Activated CD4-positive, alpha-beta T cell treated with anti-CD3 and anti-CD28 coated beads for 36 hours (primary cell): ENCODE measurements around the gene AKTIP. TPM values are rescaled to one million over a fixed set of nuclear protein-coding genes. Genes with fewer than 3 reads are reported as not detected.
"Not testable (repeated sequence)": the region's sequence is repeated elsewhere in the genome, so short reads cannot be mapped to it uniquely, and the experiment has no call there.

Experiments used
- ATAC-seq: fragments of 200-7000 bp; cut with Tn5 transposase; one replicate; pipeline ENCODE4 v1.10.0; 2021; ENCODE audit warnings: mild to moderate bottlenecking, moderate library complexity
- CTCF ChIA-PET: fragments of 350-600 bp; sonication (Branson Sonifier 250); formaldehyde crosslinking; loops from one replicate; lab custom pipeline; 2021; ENCODE audit warnings: antibody characterized with exemption; lab: Charles Lee
- POLR2A ChIA-PET: fragments of 350-600 bp; sonication (Branson Sonifier 250); formaldehyde crosslinking; loops from one replicate; lab custom pipeline; 2021; ENCODE audit warnings: antibody characterized with exemption, inconsistent platforms; lab: Charles Lee
- DNase-seq: peaks from one replicate; pipeline ENCODE4 v3.0.0-alpha.2; 2020
- H3K27ac Mint-ChIP-seq: one replicate; pipeline ENCODE4 v1.8.0; 2021; ENCODE audit warnings: mixed read lengths
- H3K27me3 Mint-ChIP-seq: one replicate; pipeline ENCODE4 v1.8.0; 2021; ENCODE audit warnings: mixed read lengths
- H3K36me3 Mint-ChIP-seq: one replicate; pipeline ENCODE4 v1.8.0; 2021; ENCODE audit warnings: low read depth, mixed read lengths
- H3K4me1 Mint-ChIP-seq: one replicate; pipeline ENCODE4 v1.8.0; 2021; ENCODE audit warnings: mixed read lengths
- H3K4me3 Mint-ChIP-seq: one replicate; pipeline ENCODE4 v1.8.0; 2021; ENCODE audit warnings: mild to moderate bottlenecking, moderate library complexity, mixed read lengths
- H3K9me3 Mint-ChIP-seq: one replicate; pipeline ENCODE4 v1.8.0; 2021; ENCODE audit warnings: low read depth, mixed read lengths
- intact Hi-C, 2 experiments: fragments of 100-400 bp; cut with DNase I in 1 of 2; cut with micrococcal nuclease in 1 of 2; formaldehyde crosslinking; loops; one replicate each; pipeline versions ENCODE4 v1.14.2 to v1.15.1; 2022 to 2024; cut with DNase I, micrococcal nuclease
- total RNA-seq, 2 experiments: library from RNA; stranded (reverse); gene quantifications; one replicate each; pipeline ENCODE4 v1.2.3, GENCODE V29; 2021

Gene AKTIP
- total RNA-seq, 2 experiments from 2014 or later, result 22.7 to 25.9 TPM

GRCh38 chr16:53515811-53516210 lies 12.8 kb upstream of the AKTIP start:
- H3K27ac Mint-ChIP-seq, result no peak overlapping the region
- H3K27me3 Mint-ChIP-seq, result no peaks in the 10 kb centered on the region
- intact Hi-C loops, result no loop called here
- DNase-seq, result no peak
- POLR2A ChIA-PET, result interaction anchor here (0.6 kb wide), 1 partner anchor 180 kb away, joined by 3 read pairs; no protein-coding TSS in a partner anchor
- peaks cover 47% of the 10 kb centered on the region for H3K4me1 Mint-ChIP-seq
- H3K9me3 Mint-ChIP-seq, result no peaks in the 10 kb centered on the region
- ATAC-seq, result no peak
- CTCF ChIA-PET, result interaction anchor here (0.6 to 1.5 kb wide), 3 partner anchors 9 to 62 kb away, joined by 3 to 5 read pairs (median 5); no protein-coding TSS in a partner anchor
- H3K4me3 Mint-ChIP-seq, result no peak overlapping the region
- no peaks in the 10 kb centered on the region for H3K36me3 Mint-ChIP-seq

GRCh38 chr16:53515259-53515658 lies 12.2 kb upstream of the AKTIP start:
- no peak for DNase-seq
- intact Hi-C loops, result no loop called here
- H3K36me3 Mint-ChIP-seq, result no peaks in the 10 kb centered on the region
- ChIA-PET CTCF (no interaction called here), POLR2A (no interaction called here)
- no peak overlapping the region for H3K4me3 Mint-ChIP-seq
- ATAC-seq, result no peak
- H3K27me3 Mint-ChIP-seq, result no peaks in the 10 kb centered on the region
- H3K27ac Mint-ChIP-seq, result no peak overlapping the region
- H3K9me3 Mint-ChIP-seq, result no peaks in the 10 kb centered on the region
- H3K4me1 Mint-ChIP-seq, result peaks cover 52% of the 10 kb centered on the region

GRCh38 chr16:53512795-53513194 lies 9.8 kb upstream of the AKTIP start:
- ATAC-seq, H3K27me3 Mint-ChIP-seq, H3K27ac Mint-ChIP-seq, intact Hi-C loops, H3K36me3 Mint-ChIP-seq, DNase-seq, H3K9me3 Mint-ChIP-seq, H3K4me3 Mint-ChIP-seq: not testable (repeated sequence)
- peaks cover 34% of the 10 kb centered on the region for H3K4me1 Mint-ChIP-seq
- CTCF ChIA-PET, result interaction anchor here (0.7 to 1.5 kb wide), 2 partner anchors 55 to 284 kb away, joined by 3 read pairs; no protein-coding TSS in a partner anchor
- POLR2A ChIA-PET, result interaction anchor here (0.7 kb wide), 1 partner anchor 22 kb away, joined by 3 read pairs; no protein-coding TSS in a partner anchor

- Mint-ChIP-seq H3K36me3 (no peaks in the 10 kb centered on the region), H3K4me1 (peaks cover 32% of the 10 kb centered on the region), H3K4me3 (no peak overlapping the region), H3K27me3 (no peaks in the 10 kb centered on the region), H3K9me3 (no peaks in the 10 kb centered on the region), H3K27ac (peak overlapping the region; percentile 58)
- CTCF ChIA-PET, result interaction anchor here (0.5 kb wide), 1 partner anchor 34 kb away, joined by 3 read pairs; no protein-coding TSS in a partner anchor
- intact Hi-C loops, result loop anchor here (2.0 kb wide), 2 partner anchors 381 to 457 kb away; partner anchors contain the start of gene CHD9 (in 1 of the 2)
- POLR2A ChIA-PET, result no interaction called here
- ATAC-seq (no peak), DNase-seq (no peak)
These were observed 8.6 kb upstream of the AKTIP start for GRCh38 chr16:53511403-53512280.

- CTCF ChIA-PET, result no interaction called here
- ATAC-seq, result no peak
These were observed 8.0 kb upstream of the AKTIP start for GRCh38 chr16:53511084-53511402.

GRCh38 chr16:53510704-53511070 lies 7.7 kb upstream of the AKTIP start:
- H3K27me3 Mint-ChIP-seq, result no peaks in the 10 kb centered on the region
- H3K9me3 Mint-ChIP-seq, result no peaks in the 10 kb centered on the region
- POLR2A ChIA-PET, result no interaction called here
- no peaks in the 10 kb centered on the region for H3K36me3 Mint-ChIP-seq
- peak overlapping the region; percentile 58 for H3K27ac Mint-ChIP-seq
- CTCF ChIA-PET, result interaction anchor here (0.7 to 2.0 kb wide), 5 partner anchors 12 to 455 kb away, joined by 3 to 9 read pairs (median 5); no protein-coding TSS in a partner anchor
- intact Hi-C loops, result loop anchor here (1.0 to 2.0 kb wide), 3 partner anchors 380 to 456 kb away; partner anchors contain the start of gene CHD9 (in 2 of the 2)
- peaks cover 30% of the 10 kb centered on the region for H3K4me1 Mint-ChIP-seq
- DNase-seq (no peak), ATAC-seq (no peak)
- no peak overlapping the region for H3K4me3 Mint-ChIP-seq

More at GRCh38 chr16:53511084-53511402, 8.0 kb upstream of the AKTIP start:
- Mint-ChIP-seq H3K27me3 (no peaks in the 10 kb centered on the region), H3K27ac (peak overlapping the region; percentile 58), H3K4me1 (peaks cover 34% of the 10 kb centered on the region), H3K4me3 (no peak overlapping the region), H3K9me3 (no peaks in the 10 kb centered on the region), H3K36me3 (no peaks in the 10 kb centered on the region)
- POLR2A ChIA-PET, result no interaction called here
- no peak for DNase-seq
- intact Hi-C loops, result loop anchor here (2.0 kb wide), 2 partner anchors 380 to 456 kb away; partner anchors contain the start of gene CHD9 (in 1 of the 2)

- DNase-seq (peak; percentile 58), ATAC-seq (peak; percentile 48)
- POLR2A ChIA-PET, result no interaction called here
- H3K27me3 Mint-ChIP-seq, result no peaks in the 10 kb centered on the region
- peak overlapping the region; percentile 26 for H3K4me3 Mint-ChIP-seq
- H3K27ac Mint-ChIP-seq, result no peak overlapping the region
- no peaks in the 10 kb centered on the region for H3K9me3 Mint-ChIP-seq
- H3K4me1 Mint-ChIP-seq, result peaks cover 32% of the 10 kb centered on the region
- intact Hi-C loops, result loop anchor here (1.0 to 2.0 kb wide), 3 partner anchors 379 to 456 kb away; partner anchors contain the start of gene CHD9 (in 2 of the 2)
- CTCF ChIA-PET, result interaction anchor here (0.7 to 2.0 kb wide), 7 partner anchors 12 to 454 kb away, joined by 3 to 9 read pairs (median 5); no protein-coding TSS in a partner anchor
- H3K36me3 Mint-ChIP-seq, result no peaks in the 10 kb centered on the region
These were observed 7.1 kb upstream of the AKTIP start for GRCh38 chr16:53509906-53510703.

GRCh38 chr16:53507464-53508179 lies 4.6 kb upstream of the AKTIP start:
- no peak overlapping the region for H3K4me3 Mint-ChIP-seq
- POLR2A ChIA-PET, result interaction anchor here (0.6 kb wide), 1 partner anchor 57 kb away, joined by 4 read pairs; no protein-coding TSS in a partner anchor
- intact Hi-C loops, result no loop called here

GRCh38 chr16:53506254-53506653 lies 3.2 kb upstream of the AKTIP start:
- Mint-ChIP-seq H3K27ac (no peak overlapping the region), H3K9me3 (no peaks in the 10 kb centered on the region), H3K4me3 (no peak overlapping the region), H3K36me3 (no peaks in the 10 kb centered on the region), H3K27me3 (no peaks in the 10 kb centered on the region), H3K4me1 (peaks cover 53% of the 10 kb centered on the region)
- CTCF ChIA-PET, result interaction anchor here (1.3 to 1.4 kb wide), 2 partner anchors 13 to 30 kb away, joined by 3 to 4 read pairs; no protein-coding TSS in a partner anchor
- POLR2A ChIA-PET, result interaction anchor here (0.6 kb wide), 1 partner anchor 13 kb away, joined by 3 read pairs; no protein-coding TSS in a partner anchor
- no peak for DNase-seq
- intact Hi-C loops, result no loop called here
- ATAC-seq, result no peak

More at GRCh38 chr16:53507464-53508179, 4.6 kb upstream of the AKTIP start:
- Mint-ChIP-seq H3K27ac (no peak overlapping the region), H3K36me3 (no peaks in the 10 kb centered on the region), H3K4me1 (peaks cover 43% of the 10 kb centered on the region), H3K27me3 (no peaks in the 10 kb centered on the region), H3K9me3 (no peaks in the 10 kb centered on the region)
- DNase-seq, result no peak
- no peak for ATAC-seq
- CTCF ChIA-PET, result interaction anchor here (0.7 to 1.4 kb wide), 3 partner anchors 9 to 29 kb away, joined by 3 to 5 read pairs (median 4); no protein-coding TSS in a partner anchor

GRCh38 chr16:53504665-53505064 lies 1.7 kb upstream of the AKTIP start:
- ChIA-PET POLR2A (interaction anchor here (0.7 to 1.3 kb wide), 2 partner anchors 31 to 1753 kb away, joined by 3 read pairs; no protein-coding TSS in a partner anchor), CTCF (interaction anchor here (0.8 to 1.1 kb wide), 2 partner anchors 40 to 69 kb away, joined by 4 read pairs; no protein-coding TSS in a partner anchor)
- intact Hi-C loops, result loop anchor here (5.0 kb wide), 2 partner anchors 132 to 447 kb away; no protein-coding TSS in a partner anchor
- H3K9me3 Mint-ChIP-seq, result no peaks in the 10 kb centered on the region
- peak overlapping the region; percentile 96 for H3K27ac Mint-ChIP-seq
- peak; percentile 65 for DNase-seq
- no peaks in the 10 kb centered on the region for H3K27me3 Mint-ChIP-seq
- peak overlapping the region; percentile 94 for H3K4me3 Mint-ChIP-seq
- peaks cover 52% of the 10 kb centered on the region for H3K4me1 Mint-ChIP-seq
- ATAC-seq, result no peak
- peaks cover 9% of the 10 kb centered on the region for H3K36me3 Mint-ChIP-seq
